Left cardiac atrium (tissue), 4 donors: Measurements from ENCODE around the gene GPATCH1. TPM values are rescaled to one million over a fixed set of nuclear protein-coding genes. Genes with fewer than 3 reads are reported as not detected.
"Not testable (repeated sequence)": the region's sequence is repeated elsewhere in the genome, so short reads cannot be mapped to it uniquely, and the experiment has no call there.

Source experiments
- ATAC-seq, 2 donors: fragments of 200-7000 bp; cut with Tn5 transposase; one replicate each; pipeline ENCODE4 v1.9.1; 2020; ENCODE audit warnings: mild to moderate bottlenecking in 2 of 2, moderate library complexity in 2 of 2
- DNase-seq: peaks from one replicate; pipeline ENCODE4 v3.0.0-alpha.2; 2020
- intact Hi-C, 2 donors: fragments of 100-400 bp; cut with DNase I; formaldehyde crosslinking; loops; one replicate each; pipeline versions ENCODE4 v1.14.1 to v1.15.1; 2022 to 2023
- total RNA-seq, 2 donors: library from RNA; stranded (reverse); fragmentation: NEBNext Ultra II Directional; extraction: Animal tissue kit (Norgen Biotek cat#: 25700); gene quantifications; one replicate each; pipeline ENCODE4 v1.2.1, GENCODE V29; 2021
- donor health status: DM: no; HTN: yes; CAD: no.
- donor health status: DM: no; HTN: yes; CAD: no; lungs with severe emphysema.
- donor health status: DM: yes; HTN: yes; CAD: no.
- donor health status: Dilated cardiomyopathy.

The GPATCH1 gene
- total RNA-seq, 2 donors from 2014 or later = 4.2 to 6.1 TPM

- intact Hi-C loops = loop anchor here (2.0 to 10.0 kb wide), 3 partner anchors 38 to 261 kb away; no protein-coding TSS in a partner anchor
- ATAC-seq (peak; percentile 95 to 98), DNase-seq (peak; percentile 60)
These were observed 63.0 kb downstream of the GPATCH1 start for GRCh38 chr19:33143897-33144405.

GRCh38 chr19:33146209-33146608 lies 65.2 kb downstream of the GPATCH1 start:
- ATAC-seq (no peak), DNase-seq (no peak)
- intact Hi-C loops = loop anchor here (10.0 kb wide), 1 partner anchor 259 kb away; no protein-coding TSS in a partner anchor

GRCh38 chr19:33147538-33147937 lies 66.6 kb downstream of the GPATCH1 start:
- no peak for DNase-seq
- intact Hi-C loops = loop anchor here (10.0 kb wide), 1 partner anchor 257 kb away; no protein-coding TSS in a partner anchor
- ATAC-seq = no peak

GRCh38 chr19:33150852-33151518 lies 70.0 kb downstream of the GPATCH1 start:
- ATAC-seq = no peak
- no peak for DNase-seq
- intact Hi-C loops = no loop called here

- no peak for ATAC-seq
- intact Hi-C loops = no loop called here
- no peak for DNase-seq
These were observed 71.2 kb downstream of the GPATCH1 start for GRCh38 chr19:33152176-33152575.

- ATAC-seq, DNase-seq, intact Hi-C loops: not testable (repeated sequence)
These were observed 71.6 kb downstream of the GPATCH1 start for GRCh38 chr19:33152625-33153024.

GRCh38 chr19:33154313-33154712 lies 73.3 kb downstream of the GPATCH1 start:
- intact Hi-C loops, ATAC-seq, DNase-seq: not testable (repeated sequence)

GRCh38 chr19:33156334-33156733 lies 75.4 kb downstream of the GPATCH1 start:
- no peak for ATAC-seq
- no peak for DNase-seq
- intact Hi-C loops = no loop called here

GRCh38 chr19:33157906-33158305 lies 76.9 kb downstream of the GPATCH1 start:
- DNase-seq (no peak), ATAC-seq (no peak)
- intact Hi-C loops = no loop called here

GRCh38 chr19:33158365-33158764 lies 77.4 kb downstream of the GPATCH1 start:
- intact Hi-C loops = no loop called here
- ATAC-seq = no peak
- no peak for DNase-seq

- intact Hi-C loops = no loop called here
- DNase-seq (no peak), ATAC-seq (no peak)
These were observed 78.2 kb downstream of the GPATCH1 start for GRCh38 chr19:33159149-33159548.

- DNase-seq (no peak), ATAC-seq (no peak)
- intact Hi-C loops = no loop called here
These were observed 78.9 kb downstream of the GPATCH1 start for GRCh38 chr19:33159893-33160292.

- intact Hi-C loops = no loop called here
- no peak for ATAC-seq
- DNase-seq = no peak
These were observed 80.2 kb downstream of the GPATCH1 start for GRCh38 chr19:33161201-33161600.

GRCh38 chr19:33163481-33163880 lies 82.5 kb downstream of the GPATCH1 start:
- intact Hi-C loops = no loop called here
- DNase-seq = no peak
- ATAC-seq = no peak

- intact Hi-C loops, ATAC-seq, DNase-seq: not testable (repeated sequence)
These were observed 85.1 kb downstream of the GPATCH1 start for GRCh38 chr19:33166037-33166436.

- no peak for DNase-seq
These were observed 86.5 kb downstream of the GPATCH1 start for GRCh38 chr19:33167438-33167837.

GRCh38 chr19:33168528-33168927 lies 87.5 kb downstream of the GPATCH1 start:
- intact Hi-C loops = no loop called here
- ATAC-seq (no peak), DNase-seq (no peak)

More at GRCh38 chr19:33167438-33167837, 86.5 kb downstream of the GPATCH1 start:
- intact Hi-C loops = no loop called here
- no peak for ATAC-seq

- intact Hi-C loops = no loop called here
These were observed 90.3 kb downstream of the GPATCH1 start for GRCh38 chr19:33171222-33171795.

GRCh38 chr19:33171916-33172359 lies 91.0 kb downstream of the GPATCH1 start:
- DNase-seq (no peak), ATAC-seq (no peak)
- intact Hi-C loops = no loop called here

More at GRCh38 chr19:33171222-33171795, 90.3 kb downstream of the GPATCH1 start:
- no peak for ATAC-seq
- no peak for DNase-seq

- intact Hi-C loops = no loop called here
- DNase-seq (no peak), ATAC-seq (no peak)
These were observed 93.2 kb downstream of the GPATCH1 start for GRCh38 chr19:33174186-33174585.
